HG03108 (cell line): Measurements from ENCODE around the gene SH3GL1.

ENCODE experiments used
- ATAC-seq: cut with Tn5 transposase; IDR thresholded peaks from one replicate; pipeline ENCODE4 v1.9.1; 2021; ENCODE audit warnings: moderate library complexity; ENCODE audit not compliant: unreplicated experiment

Gene SH3GL1

DNA sequence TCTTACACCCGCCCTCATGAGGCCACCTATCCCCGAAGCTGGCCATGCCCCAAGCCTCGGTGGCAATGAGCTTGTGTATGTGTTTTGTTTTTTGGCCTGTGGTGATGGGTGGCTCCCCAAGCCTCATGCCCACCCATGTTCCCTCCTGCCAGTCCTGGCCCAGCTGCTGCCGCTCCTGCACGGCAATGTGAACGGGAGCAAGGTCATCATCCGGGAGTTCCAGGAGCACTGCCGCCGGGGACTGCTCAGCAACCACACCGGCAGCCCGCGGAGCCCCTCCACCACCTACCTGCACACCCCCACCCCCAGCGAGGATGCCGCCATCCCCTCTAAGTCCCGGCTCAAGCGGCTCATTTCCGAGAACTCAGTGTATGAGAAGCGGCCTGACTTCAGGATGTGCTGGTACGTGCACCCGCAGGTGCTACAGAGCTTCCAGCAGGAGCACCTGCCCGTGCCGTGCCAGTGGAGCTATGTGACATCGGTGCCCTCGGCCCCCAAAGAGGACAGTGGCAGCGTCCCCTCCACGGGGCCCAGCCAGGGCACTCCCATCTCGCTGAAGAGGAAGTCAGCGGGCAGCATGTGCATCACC lies 32.7 kb upstream of the SH3GL1 start:
- ATAC-seq, result no peak

GRCh38 chr19:4431808-4432674 lies 31.7 kb upstream of the SH3GL1 start:
- no peak for ATAC-seq

GRCh38 chr19:4431296-4431695 lies 30.9 kb upstream of the SH3GL1 start:
- no peak for ATAC-seq

DNA sequence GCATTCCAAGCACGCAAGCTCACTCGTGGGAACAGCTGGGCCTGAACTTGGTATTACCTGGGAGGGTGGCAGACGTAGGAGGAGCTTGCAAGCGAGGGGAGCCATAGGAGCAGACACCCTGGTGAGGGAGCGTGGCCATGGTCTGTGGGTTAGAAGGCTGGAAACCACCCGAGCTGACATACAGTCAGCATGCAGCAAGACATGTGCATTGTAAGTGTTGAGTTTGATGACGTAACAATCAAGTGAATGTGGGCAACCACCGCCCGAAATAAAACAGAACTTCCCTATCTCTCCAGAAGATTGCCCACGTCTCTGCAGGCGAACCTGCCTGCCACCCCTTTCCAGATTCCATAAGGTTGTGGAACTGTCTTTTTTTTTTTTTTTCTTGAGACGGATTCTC lies 30.4 kb upstream of the SH3GL1 start:
- ATAC-seq, result no peak

DNA sequence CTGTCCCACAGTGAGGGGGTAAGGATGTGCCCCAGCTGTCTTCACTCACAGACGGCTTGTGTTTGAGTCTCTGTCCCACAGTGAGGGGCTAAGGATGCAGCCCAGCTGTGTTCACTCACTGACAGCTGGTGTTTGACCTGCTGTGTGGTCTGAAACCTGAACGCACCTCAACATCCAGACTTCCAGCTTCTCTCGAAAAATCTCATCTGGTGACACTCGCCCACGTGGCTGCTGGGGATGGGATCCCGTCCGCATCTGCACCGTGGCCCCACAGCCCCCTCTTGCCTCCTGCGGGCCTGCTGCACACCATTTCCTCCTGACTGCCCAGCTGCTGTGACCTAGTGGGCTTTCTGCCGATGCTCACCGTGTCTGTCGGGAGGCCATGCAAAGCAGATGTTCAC lies 29.4 kb upstream of the SH3GL1 start:
- ATAC-seq, result no peak

DNA sequence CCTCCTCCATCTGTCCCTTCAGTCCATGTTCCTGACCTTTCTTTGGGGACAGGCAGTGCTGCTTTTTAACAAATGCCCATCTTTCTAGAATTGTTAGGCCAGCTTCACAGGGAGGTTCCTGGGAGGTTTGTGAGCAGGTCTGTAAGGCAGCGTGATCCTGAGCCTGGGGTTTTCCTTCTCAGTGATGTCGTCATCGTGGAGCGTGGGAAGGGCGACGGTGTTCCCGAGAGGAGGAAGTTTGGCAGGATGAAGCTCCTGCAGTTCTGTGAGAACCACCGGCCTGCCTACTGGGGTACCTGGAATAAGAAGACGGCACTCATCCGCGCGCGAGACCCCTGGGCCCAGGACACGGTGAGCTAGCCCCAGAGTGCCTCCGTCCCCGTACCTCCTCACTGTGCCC lies 28.9 kb upstream of the SH3GL1 start:
- ATAC-seq, result no peak

- ATAC-seq, result no peak
These were observed 28.1 kb upstream of the SH3GL1 start for GRCh38 chr19:4428326-4428975.

DNA sequence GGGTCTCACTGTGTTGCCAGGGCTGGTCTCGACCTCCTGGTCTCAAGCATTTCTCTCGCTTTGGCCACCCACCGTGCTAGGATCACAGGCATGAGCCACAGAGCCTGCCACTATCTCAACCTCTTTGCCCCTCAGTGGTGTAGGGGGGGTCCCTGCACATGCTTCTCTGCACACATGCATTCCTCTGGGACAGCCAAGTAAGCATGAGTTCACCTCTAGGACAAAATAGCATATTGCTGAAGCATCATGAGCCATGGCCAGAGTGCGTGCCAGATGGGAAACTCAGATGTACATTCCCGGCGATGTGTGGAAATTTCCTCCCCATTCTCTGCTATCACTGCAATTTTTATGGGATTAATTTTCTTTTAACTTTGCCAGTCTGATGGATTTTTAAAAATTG lies 25.2 kb upstream of the SH3GL1 start:
- ATAC-seq, result no peak

DNA sequence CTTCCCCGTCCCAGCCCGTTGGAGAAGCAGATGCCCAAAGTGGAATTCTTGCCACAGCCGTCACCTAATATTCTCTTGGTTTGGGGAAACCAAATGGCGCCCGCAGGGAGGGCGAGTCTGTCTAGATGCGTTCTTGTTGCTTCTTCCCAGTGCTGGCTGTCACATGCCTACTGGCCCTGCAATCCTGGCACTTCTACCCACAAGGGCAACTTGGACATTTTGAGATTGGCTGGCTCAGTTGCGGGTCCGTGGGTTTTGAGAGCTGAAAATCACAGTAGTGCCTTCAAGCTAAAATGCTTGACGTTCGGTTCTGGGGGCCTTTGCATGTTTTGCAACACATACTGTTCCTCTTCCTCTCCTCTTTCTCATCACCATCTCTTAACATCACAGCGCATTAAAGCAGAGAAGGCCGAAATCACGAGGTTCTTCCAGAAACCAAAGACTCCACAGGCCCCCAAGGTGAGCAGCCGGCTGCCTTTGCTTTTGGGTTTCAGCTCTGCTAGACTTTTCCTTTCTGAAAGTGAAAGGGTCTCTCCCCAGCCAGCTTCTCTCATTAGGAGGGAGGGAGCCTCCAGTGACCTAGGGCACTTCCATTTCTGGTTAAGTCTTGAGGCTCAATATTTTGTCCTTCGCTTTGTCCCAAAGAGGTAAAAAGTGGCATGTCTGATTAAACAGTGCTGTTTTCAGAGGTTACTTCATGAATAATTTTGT lies 23.2 kb upstream of the SH3GL1 start:
- no peak for ATAC-seq

DNA sequence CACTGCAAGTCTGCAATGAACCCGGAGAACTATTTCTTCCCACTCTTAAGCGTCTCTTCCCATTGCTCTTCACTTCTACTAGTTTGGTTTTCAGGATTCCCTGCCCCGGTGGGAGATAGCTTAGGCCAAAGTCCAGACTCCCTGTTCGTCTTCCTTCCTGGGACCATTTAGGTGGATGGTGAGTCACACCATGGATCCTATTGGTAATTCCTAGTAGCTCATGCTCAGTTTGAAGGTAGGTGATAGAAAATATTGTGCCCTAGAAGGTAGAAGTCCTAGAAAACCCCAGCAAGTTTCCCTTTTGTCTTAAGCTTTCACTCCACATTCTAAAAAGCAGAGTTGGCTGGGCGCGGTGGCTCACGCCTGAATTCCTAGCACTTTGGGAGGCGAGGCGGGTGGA lies 15.9 kb upstream of the SH3GL1 start:
- ATAC-seq, result no peak

- no peak for ATAC-seq
These were observed 15.0 kb upstream of the SH3GL1 start for GRCh38 chr19:4415352-4415751.

- ATAC-seq, result no peak
These were observed 14.5 kb upstream of the SH3GL1 start for GRCh38 chr19:4414800-4415321.

- no peak for ATAC-seq
These were observed 13.9 kb upstream of the SH3GL1 start for GRCh38 chr19:4414144-4414799.

- ATAC-seq, result no peak
These were observed 13.2 kb upstream of the SH3GL1 start for GRCh38 chr19:4413588-4413987.

DNA sequence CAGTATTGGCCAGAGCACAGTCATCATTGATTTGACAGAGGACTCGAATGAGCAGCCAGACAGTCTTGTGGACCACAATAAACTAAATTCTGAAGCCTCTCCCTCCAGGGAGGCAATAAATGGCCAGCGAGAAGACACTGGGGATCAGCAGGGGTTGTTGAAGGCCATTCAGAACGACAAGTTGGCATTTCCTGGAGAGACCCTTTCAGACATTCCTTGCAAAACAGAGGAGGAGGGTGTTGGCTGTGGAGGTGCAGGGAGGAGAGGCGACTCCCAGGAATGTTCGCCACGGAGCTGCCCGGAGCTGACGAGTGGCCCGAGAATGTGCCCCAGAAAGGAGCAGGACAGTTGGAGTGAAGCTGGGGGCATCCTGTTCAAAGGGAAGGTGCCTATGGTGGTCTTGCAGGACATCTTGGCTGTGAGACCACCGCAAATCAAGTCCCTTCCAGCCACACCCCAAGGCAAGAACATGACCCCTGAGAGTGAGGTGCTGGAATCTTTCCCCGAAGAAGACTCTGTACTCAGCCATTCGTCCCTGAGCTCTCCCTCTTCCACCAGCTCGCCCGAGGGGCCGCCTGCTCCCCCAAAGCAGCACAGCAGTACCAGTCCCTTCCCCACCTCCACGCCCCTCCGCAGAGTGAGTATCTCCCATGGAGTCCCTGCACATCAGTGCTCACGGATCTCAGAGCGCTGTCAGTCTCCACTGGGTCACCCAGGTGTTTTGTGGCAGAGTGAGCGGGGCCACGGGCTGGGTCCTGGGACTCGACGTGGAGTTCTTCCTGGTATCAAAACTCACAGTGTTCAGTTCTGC lies 9.0 kb upstream of the SH3GL1 start:
- no peak for ATAC-seq

GRCh38 chr19:4406626-4407025 lies 6.3 kb upstream of the SH3GL1 start:
- ATAC-seq, result no peak

DNA sequence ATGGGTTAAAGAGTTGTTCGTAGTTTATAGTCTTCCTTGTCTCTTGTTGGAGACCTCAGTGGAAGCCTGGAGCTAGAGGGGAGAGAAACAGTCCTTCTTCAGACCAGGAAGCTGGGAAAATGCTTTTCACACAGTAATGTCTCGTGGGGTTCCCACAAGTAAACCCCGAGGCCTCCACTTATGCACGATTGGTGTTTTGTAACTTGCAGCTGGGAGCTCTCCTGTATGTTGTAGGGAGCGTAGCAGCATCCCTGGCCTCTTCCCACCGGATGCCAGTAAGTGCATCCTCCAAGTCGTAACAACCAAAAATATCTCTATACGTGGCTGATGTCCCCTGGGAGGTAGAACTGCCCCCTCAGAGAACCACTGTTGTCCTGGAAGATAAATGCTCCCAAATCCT lies 5.6 kb upstream of the SH3GL1 start:
- ATAC-seq, result no peak

DNA sequence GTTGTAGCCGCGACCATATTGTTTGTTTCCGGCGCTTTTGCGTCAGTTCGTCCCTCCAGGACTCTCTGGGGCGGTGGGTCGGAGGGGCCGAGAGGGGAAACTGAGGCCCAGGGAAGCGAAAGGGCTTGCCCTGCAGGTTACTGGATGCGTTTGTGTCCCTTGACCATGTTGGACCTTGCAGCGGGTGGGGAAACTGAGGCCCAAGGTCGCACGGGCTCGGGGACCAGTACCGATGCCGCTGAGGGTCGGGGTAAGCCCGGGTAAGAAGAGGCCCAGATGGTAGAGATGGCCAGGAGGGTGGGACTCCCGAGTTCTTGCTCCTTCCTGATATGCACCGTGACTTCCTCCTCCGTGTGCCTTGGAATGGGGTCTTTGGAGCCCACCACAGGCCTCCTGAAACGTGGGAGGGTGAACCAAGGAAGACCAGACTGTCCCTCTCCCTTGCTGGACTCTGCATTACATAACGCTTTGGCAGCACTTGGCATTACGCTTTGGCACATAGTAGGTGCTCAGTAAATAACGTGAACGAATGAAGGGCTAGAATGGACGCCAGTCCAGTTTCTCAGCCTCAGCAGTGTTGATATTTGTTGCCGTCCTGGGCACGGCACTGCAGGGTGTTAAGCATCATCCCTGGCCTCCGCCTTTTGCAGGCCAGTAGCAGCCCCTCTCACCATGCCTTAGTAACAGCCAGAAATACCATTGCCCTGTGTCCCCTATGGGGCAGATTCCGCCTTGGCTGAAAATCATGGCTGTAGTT lies 2.8 kb upstream of the SH3GL1 start:
- no peak for ATAC-seq
